GM18907 (cell line): ENCODE data around the gene OR7C1.
"Not testable (repeated sequence)": the region's sequence is repeated elsewhere in the genome, so short reads cannot be mapped to it uniquely, and the experiment has no call there.

ENCODE experiments used
- ATAC-seq: cut with Tn5 transposase; IDR thresholded peaks from one replicate; pipeline ENCODE4 v1.9.1; 2021; ENCODE audit warnings: mild to moderate bottlenecking, moderate library complexity; ENCODE audit not compliant: unreplicated experiment

The OR7C1 gene

GRCh38 chr19:14835011-14835410, at the start of gene OR7C1, which contains the start of gene OR7A5:
Gene OR7C1, minus strand, starts transcription at chr19:14835185. Its CDS starts 35,049 bp downstream, at chr19:14800136.
Gene OR7A5, minus strand, starts transcription at chr19:14835185. Its CDS starts 6,944 bp downstream, at chr19:14828241.
- ATAC-seq, result no peak

DNA sequence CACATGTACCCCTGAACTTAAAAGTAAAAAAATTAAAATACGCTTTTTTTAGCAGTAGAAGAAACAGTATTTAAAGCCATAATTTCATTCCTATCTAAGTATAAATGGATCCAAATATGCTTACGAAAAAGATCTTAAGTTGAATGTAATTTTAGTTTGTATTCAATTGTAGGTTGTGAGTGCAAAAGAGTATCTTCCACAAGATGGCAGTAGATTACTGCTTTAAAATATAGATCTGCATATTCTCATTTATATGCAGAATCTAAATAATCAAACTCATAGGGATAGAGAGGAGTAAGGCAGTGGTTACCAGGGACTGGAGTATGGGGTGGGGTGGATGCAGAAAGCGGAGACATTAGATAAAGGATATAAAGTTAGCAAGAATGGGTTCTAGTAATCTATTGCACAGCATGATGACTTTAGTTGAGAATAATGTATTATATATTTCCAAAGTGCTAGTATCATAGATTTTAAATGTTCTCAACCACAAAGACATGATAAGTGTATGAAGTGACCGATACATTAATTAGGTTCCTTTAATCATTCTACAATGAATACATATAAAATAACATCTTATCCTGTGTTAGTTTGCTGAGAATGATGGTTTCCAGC, 36.7 kb upstream of the OR7C1 start:
- ATAC-seq, result no peak

- no peak for ATAC-seq
These were observed 33.5 kb upstream of the OR7C1 start for GRCh38 chr19:14868497-14868896.

DNA sequence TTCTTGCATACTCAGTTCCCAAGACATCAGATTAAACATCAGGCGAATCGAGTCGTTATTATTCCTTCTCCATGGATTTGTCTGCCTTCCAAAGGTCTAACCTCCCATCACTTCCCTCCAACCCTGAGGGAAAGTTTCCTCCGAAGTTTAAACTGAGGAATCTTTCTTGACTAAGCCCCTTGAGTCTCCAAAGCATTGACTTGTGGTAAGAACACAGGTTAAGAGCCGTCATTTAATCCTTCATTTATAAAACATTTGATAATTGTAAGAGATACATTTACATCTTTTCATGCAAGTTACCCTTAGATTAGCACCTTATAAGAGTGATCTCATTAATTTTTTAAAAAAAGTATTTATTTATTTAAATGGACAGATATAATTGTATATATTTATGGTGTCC, 13.8 kb upstream of the OR7C1 start, which contains the start of gene OR7A10:
Gene OR7A10, minus strand, starts transcription at position 101 of the 400 bp plus-strand sequence. CDS start 7,045 bp downstream, outside the sequence.
- no peak for ATAC-seq

GRCh38 chr19:14843578-14843977, 8.6 kb upstream of the OR7C1 start:
- no peak for ATAC-seq

DNA sequence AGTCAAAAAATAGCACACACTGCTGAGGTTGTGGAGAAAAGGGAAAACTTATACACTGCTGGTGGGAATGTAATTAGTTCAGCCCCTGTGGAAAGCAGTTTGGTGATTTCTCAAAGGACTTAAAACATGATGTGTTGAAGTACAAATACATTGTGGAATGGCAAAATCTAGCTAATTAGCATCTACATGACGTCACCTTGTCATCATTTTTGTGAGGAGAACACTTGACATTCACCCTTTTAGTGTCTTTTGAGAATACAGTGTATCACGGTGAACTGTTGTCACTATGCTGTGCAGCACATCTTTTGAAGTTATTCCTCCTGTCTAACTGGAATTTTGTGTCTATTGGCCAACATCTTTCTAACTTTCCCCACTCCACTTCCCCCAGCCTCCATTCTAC, 8.2 kb upstream of the OR7C1 start:
- ATAC-seq, result no peak

DNA sequence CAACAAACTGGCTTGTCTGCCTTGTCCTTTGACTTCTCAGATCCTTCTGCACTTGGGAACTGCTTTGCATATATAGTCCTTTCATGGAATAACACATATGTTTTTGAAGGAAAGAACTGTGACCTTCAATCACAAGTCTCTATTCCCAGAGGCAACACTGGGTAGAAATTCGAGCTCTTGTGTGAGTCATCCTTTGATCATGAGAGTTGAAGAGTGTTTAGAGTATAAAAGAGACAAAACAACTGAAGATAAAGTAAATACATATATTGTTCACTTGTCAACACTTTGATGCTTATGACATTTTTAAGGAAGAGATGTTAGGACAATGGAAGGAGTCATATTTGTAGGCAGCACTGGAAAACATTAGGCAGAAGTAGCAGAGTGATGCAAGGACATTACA, 5.2 kb upstream of the OR7C1 start:
- no peak for ATAC-seq

DNA sequence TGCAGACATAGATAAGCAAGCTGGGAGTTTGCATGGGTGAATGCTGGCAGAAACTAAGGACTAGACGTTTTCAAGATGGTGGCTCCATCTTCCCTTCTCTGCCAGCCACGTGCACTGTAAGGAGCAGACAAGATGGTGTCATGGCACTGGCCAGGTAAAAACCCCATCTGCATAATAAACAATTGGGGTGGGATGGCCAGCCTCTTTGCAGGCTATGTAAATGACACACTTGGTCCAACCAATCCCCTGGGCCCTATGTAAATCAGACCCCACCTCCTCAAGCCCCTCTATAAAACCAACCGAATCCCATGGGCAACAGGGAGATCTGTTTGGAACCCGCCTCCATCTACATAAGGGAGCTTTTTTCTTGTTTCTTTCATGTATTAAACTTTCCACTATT, 2.4 kb upstream of the OR7C1 start:
- ATAC-seq, result no peak

DNA sequence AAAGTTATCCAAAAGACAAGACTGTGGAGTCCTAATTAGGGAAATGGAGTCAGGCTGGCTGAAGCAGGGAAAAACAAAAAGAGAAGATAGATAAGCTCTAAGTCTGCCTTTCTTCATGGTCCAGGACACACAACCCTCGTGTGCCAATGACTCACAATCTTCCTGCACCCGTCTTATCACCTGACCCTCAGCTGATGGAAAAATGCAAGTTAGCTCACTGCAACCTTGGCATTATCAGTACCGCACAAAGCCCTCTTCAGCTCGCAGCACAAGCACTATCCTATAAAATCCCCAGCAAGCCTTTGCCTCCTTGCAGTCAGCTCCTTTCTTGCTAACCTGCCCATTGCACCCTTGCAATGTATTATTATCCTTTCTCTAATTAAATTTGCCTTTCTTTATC, 4.3 kb downstream of the OR7C1 start:
- ATAC-seq, result no peak

DNA sequence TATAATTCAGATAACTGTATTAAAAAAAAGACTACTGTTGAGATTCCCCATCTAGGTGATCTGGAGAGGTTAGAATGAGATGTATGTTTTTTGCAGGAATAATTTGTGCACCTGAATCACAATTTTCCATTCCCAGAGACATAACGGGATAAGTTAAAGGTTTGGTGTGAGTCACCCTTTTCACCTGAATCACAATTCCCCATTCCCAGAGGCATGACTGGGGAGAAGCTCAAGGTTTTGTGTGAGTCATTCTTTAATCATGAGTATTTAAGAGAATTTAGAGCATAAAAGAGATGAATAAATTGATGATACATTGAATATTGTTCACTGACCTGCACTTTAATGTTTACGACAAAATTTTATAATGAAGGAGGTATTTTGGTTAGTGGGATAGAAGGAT, 9.0 kb downstream of the OR7C1 start:
- no peak for ATAC-seq

DNA sequence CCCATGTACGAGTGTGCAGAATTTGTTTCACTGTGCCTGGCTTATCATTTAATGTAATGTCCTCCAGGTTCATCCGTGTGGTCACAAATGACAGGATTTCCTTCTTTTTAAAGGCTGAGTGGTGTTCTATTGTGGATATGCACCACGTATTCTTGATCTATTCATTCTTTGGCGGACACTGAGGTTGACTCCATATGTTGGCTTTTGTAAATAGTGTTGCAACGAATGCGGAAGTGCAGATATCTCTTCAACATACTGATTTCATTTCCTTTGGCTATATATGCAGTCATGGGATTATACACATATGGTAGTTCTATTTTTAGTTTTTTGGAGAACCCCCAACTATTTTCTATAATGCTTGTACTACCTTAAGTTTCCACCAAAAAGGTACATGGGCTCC, 13.0 kb downstream of the OR7C1 start:
- no peak for ATAC-seq

DNA sequence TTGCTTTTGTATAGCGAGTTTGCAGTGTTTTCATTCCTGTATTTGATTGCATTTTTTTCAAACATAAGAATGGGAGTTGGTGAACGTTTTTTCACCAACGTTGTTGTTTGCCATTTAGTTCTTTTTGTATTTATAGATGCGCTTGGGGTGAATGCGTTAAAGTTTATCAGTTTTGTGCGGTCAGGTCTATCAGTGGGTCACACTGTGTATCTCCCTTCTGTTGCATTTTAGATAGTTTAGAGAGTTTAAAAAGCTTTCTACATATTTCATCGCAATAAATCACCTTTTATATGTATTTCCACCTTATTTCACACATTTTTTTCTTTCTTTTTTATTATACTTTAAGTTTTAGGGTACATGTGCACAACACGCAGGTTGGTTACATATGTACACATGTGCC, 16.4 kb downstream of the OR7C1 start:
- ATAC-seq, result no peak

GRCh38 chr19:14817052-14817451, 17.9 kb downstream of the OR7C1 start:
- no peak for ATAC-seq

- no peak for ATAC-seq
These were observed 19.9 kb downstream of the OR7C1 start for GRCh38 chr19:14814982-14815652.

- ATAC-seq, result no peak
These were observed 25.5 kb downstream of the OR7C1 start for GRCh38 chr19:14809272-14810057.

GRCh38 chr19:14804765-14805164, 30.2 kb downstream of the OR7C1 start:
- no peak for ATAC-seq

- ATAC-seq, result no peak
These were observed 36.2 kb downstream of the OR7C1 start for GRCh38 chr19:14798760-14799159.

DNA sequence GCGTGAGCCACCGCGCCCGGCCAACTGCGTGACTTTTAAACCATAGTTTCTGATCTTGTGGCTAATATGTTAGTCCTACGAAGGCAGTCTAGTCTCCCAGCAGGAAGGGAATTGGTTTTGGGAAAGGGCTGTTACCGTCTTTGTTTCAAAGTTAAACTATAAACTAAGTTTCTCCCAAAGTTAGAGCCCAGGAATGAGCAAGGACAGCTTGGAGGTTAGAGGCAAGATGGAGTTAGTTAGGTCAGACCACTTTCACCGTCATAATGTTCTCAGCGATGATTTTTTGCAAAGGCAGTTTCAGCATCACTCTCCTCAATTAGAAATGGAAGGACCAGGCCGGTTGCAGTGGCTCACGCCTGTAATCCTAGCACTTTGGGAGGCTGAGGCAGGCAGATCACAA, 39.0 kb downstream of the OR7C1 start:
- no peak for ATAC-seq

- ATAC-seq, result no peak
These were observed 39.8 kb downstream of the OR7C1 start for GRCh38 chr19:14795078-14795721.

DNA sequence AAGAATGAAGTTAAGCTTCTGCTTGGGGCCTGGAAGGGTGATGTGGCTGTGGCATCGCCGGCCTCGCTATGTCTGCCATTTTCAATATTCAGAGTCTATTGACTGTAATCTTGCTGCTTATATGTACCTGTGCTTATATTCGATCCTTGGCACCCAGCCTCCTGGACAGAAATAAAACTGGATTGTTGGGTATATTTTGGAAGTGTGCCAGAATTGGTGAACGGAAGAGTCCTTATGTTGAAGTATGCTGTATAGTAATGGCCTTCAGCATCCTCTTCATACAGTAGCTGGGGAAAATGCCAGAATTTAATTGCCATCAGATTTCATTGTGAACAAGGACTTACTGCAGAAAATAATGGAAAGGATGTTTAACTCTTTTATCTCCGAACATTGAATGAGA, 42.7 kb downstream of the OR7C1 start:
- ATAC-seq, result not testable (repeated sequence)

DNA sequence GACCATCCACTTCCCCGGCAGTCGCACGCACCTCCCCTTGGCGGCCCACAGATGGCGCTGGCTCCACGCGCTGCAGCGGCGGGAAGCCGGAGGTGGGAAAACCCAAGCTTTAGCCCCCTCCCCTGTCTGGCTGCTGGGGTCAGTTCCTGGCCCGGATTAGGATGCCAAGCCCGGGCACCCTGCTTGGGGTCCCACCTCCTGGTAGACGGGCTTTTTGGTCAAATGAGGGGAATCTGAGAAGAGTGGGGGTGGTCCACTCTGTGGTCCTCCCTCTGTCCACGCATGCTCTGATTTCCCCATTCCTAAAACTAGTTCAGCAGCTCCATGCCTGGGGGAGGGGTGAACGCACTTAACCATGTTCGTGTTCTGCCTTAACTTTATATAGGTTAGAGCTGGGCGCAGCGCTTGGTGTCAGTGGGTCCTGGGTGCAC, 48.5 kb downstream of the OR7C1 start:
- no peak for ATAC-seq
